ENCODE results near the gene CLIP1.

The CLIP1 gene

DNA sequence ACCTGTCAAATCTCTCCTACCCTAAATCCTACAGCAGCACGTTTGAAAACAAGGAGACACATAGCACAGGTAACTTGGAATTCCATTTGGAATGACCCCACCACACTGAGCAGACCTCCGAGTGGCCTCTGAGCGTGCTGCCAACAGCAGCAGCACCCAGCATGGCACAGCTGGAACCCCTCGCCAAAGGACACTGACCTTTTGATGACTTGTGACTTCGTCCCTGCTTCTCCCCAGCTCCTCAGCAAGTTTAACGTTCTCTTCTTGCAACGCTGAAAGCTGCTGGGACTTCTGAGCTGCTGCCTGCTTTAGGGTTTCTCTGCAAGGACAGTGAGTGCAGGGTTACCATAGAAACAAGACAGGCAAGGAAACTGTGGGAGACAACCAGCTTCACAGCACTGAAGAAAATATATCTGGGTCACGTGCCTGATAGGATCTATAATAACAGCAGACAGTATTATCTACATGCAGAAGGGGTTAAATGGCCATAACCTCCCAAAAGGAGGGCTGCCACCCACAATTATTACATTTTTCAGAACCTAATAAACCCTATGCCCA lies 112.8 kb downstream of the CLIP1 start:
- H3K9ac ChIP-seq, result no peak overlapping the region
- no peak overlapping the region for H3K4me2 ChIP-seq
- no peak overlapping the region for H3K4me3 ChIP-seq (IDR thresholded peaks at IDR 0.05; ENCODE audit: insufficient read depth, low read depth, low read length)
- H2AFZ ChIP-seq (ENCODE audit: low read depth), result no peak overlapping the region
- H3K79me2 ChIP-seq (ENCODE audit: insufficient read depth, low read depth), result no peaks in the 10 kb centered on the region
- H3K27me3 ChIP-seq (ENCODE audit: insufficient read depth, low read depth), result no peaks in the 10 kb centered on the region
- no peaks in the 10 kb centered on the region for H4K20me1 ChIP-seq (ENCODE audit: insufficient read depth)
- TF ChIP-seq, protein P1, sequence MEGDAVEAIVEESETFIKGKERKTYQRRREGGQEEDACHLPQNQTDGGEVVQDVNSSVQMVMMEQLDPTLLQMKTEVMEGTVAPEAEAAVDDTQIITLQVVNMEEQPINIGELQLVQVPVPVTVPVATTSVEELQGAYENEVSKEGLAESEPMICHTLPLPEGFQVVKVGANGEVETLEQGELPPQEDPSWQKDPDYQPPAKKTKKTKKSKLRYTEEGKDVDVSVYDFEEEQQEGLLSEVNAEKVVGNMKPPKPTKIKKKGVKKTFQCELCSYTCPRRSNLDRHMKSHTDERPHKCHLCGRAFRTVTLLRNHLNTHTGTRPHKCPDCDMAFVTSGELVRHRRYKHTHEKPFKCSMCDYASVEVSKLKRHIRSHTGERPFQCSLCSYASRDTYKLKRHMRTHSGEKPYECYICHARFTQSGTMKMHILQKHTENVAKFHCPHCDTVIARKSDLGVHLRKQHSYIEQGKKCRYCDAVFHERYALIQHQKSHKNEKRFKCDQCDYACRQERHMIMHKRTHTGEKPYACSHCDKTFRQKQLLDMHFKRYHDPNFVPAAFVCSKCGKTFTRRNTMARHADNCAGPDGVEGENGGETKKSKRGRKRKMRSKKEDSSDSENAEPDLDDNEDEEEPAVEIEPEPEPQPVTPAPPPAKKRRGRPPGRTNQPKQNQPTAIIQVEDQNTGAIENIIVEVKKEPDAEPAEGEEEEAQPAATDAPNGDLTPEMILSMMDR (conservative IDR thresholded peaks at IDR 0.05; ENCODE audit: low read depth, low read length), result no peak
- H3K36me3 ChIP-seq (ENCODE audit: insufficient read depth), result no peaks in the 10 kb centered on the region
- no peak overlapping the region for H3K27ac ChIP-seq
- H3K4me1 ChIP-seq (ENCODE audit: low read depth, poor library complexity, severe bottlenecking), result peaks cover 42% of the 10 kb centered on the region

DNA sequence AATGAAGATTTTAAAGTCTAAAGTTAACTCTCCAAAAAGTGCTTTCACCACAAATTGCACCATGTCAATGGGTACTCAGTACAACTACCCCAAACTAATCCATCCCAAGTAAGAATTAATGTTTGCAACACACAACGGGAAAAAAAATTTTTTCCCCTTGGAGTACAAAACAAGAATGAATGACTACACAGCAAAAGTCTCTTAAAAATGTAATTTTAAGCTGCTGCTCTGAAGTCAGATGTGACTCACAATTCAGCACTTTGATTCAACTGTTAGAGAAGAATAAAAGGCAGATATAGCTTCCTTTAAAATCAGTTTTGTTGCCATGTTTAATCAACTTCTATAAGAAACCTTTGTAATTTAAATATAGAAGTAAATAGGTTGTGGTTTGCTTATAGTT lies 113.7 kb downstream of the CLIP1 start:
- Histone ChIP-seq H2AFZ (ENCODE audit: low read depth) (no peak overlapping the region), H3K27me3 (ENCODE audit: insufficient read depth, low read depth) (no peaks in the 10 kb centered on the region), H3K36me3 (ENCODE audit: insufficient read depth) (no peaks in the 10 kb centered on the region), H3K9ac (no peak overlapping the region), H3K4me1 (ENCODE audit: low read depth, poor library complexity, severe bottlenecking) (peaks cover 42% of the 10 kb centered on the region), H3K4me2 (no peak overlapping the region), H3K79me2 (ENCODE audit: insufficient read depth, low read depth) (no peaks in the 10 kb centered on the region), H3K4me3 (IDR thresholded peaks at IDR 0.05; ENCODE audit: insufficient read depth, low read depth, low read length) (no peak overlapping the region), H4K20me1 (ENCODE audit: insufficient read depth) (no peaks in the 10 kb centered on the region), H3K27ac (no peak overlapping the region)
- TF ChIP-seq, protein P1 (conservative IDR thresholded peaks at IDR 0.05; ENCODE audit: low read depth, low read length), result no peak

DNA sequence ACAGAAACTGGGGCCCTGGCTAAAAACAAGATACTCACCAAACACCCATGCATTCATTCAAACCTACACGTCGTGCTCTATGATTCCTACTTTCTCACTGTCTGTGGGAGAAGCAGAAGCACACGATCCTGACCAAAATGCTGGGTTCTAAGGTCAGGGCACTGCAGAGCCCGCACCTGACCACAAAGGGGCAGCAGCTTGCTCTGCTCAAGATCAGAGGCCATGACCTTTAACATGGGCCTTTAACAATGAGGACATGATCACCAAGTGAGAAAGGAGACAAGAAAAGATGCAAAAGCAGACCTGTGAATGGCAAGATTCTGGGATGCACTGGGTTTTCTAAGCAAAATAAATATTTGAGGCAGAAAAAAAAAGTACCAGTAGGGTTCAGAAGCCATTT lies 116.1 kb downstream of the CLIP1 start:
- Histone ChIP-seq H3K4me1 (ENCODE audit: low read depth, poor library complexity, severe bottlenecking) (peaks cover 23% of the 10 kb centered on the region), H3K4me2 (no peak overlapping the region), H3K4me3 (IDR thresholded peaks at IDR 0.05; ENCODE audit: insufficient read depth, low read depth, low read length) (no peak overlapping the region), H3K79me2 (ENCODE audit: insufficient read depth, low read depth) (no peaks in the 10 kb centered on the region), H3K27me3 (ENCODE audit: insufficient read depth, low read depth) (no peaks in the 10 kb centered on the region), H3K9ac (no peak overlapping the region), H4K20me1 (ENCODE audit: insufficient read depth) (no peaks in the 10 kb centered on the region), H3K36me3 (ENCODE audit: insufficient read depth) (no peaks in the 10 kb centered on the region), H3K27ac (no peak overlapping the region), H2AFZ (ENCODE audit: low read depth) (no peak overlapping the region)
- TF ChIP-seq, protein P1 (conservative IDR thresholded peaks at IDR 0.05; ENCODE audit: low read depth, low read length), result no peak

DNA sequence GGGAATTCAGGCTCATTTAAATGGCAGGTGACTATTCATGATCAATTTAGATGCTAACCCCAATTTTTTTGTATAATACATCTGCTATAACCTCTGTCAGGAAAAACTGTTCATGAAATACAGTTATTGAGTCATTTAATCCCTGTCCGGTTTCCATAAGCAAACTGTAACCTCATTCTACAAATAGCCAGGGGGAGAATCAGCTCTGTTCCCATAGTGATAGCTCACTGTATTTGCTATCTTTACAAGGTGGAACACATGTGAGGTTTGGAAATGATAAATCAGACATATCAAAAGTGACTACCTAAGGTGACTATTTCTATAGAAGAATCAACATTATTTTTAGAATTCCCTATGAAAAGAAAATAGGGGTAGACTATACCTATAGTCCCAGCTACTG lies 117.5 kb downstream of the CLIP1 start:
- Histone ChIP-seq H3K4me2 (no peak overlapping the region), H2AFZ (ENCODE audit: low read depth) (no peak overlapping the region), H3K79me2 (ENCODE audit: insufficient read depth, low read depth) (no peaks in the 10 kb centered on the region), H3K4me1 (ENCODE audit: low read depth, poor library complexity, severe bottlenecking) (peaks cover 11% of the 10 kb centered on the region), H3K27me3 (ENCODE audit: insufficient read depth, low read depth) (no peaks in the 10 kb centered on the region), H4K20me1 (ENCODE audit: insufficient read depth) (no peaks in the 10 kb centered on the region), H3K9ac (no peak overlapping the region), H3K4me3 (IDR thresholded peaks at IDR 0.05; ENCODE audit: insufficient read depth, low read depth, low read length) (no peak overlapping the region), H3K27ac (no peak overlapping the region), H3K36me3 (ENCODE audit: insufficient read depth) (no peaks in the 10 kb centered on the region)
- TF ChIP-seq, protein P1 (conservative IDR thresholded peaks at IDR 0.05; ENCODE audit: low read depth, low read length), result no peak
